Middle frontal gyrus (tissue), 1 donor: Measurements from ENCODE around the gene TSR1.

Experiments used
- DNase-seq: peaks from one replicate; pipeline ENCODE4 v3.0.0-alpha.2; 2015; ENCODE audit warnings: low spot score; ENCODE audit errors: extremely low spot score

The TSR1 gene

DNA sequence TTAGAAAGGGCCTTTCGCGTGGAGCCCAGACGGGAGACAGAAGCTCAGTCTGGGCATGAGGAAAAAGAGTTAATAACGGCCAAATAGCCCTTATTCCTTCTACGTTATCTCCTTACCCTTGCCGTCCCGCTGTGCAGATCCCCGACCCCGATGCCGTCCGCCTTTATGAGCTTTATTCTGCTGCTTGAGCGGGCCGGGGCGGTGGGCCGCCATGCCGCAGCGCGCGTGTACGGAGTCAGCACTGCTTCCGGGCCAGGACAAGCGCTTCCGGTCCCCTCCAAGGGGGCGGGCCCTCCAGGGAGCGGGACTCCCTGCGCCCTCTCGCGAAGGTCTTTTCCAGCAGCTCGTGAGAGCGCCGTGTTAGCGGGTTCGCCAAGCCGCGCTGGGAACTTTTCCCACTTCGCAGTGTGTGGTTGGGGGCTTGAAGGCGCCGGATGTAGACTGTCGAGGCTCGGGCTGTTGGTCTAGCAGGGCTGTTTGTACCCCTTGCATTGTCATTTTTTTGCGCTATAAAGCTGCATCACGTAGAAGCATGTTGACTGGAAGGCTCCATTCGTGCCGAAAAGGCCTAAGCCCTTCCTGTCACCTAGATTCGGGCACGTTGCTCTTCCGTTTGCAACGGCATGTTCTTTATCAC is at the start of gene TSR1:
Gene TSR1 (minus strand): TSS at position 243 of the 637 bp plus-strand sequence. CDS start 30 bp downstream, at position 213.
- peak; percentile 88 for DNase-seq

- no peak for DNase-seq
These were observed 49.3 kb upstream of the TSR1 start for GRCh38 chr17:2385240-2386210.

DNA sequence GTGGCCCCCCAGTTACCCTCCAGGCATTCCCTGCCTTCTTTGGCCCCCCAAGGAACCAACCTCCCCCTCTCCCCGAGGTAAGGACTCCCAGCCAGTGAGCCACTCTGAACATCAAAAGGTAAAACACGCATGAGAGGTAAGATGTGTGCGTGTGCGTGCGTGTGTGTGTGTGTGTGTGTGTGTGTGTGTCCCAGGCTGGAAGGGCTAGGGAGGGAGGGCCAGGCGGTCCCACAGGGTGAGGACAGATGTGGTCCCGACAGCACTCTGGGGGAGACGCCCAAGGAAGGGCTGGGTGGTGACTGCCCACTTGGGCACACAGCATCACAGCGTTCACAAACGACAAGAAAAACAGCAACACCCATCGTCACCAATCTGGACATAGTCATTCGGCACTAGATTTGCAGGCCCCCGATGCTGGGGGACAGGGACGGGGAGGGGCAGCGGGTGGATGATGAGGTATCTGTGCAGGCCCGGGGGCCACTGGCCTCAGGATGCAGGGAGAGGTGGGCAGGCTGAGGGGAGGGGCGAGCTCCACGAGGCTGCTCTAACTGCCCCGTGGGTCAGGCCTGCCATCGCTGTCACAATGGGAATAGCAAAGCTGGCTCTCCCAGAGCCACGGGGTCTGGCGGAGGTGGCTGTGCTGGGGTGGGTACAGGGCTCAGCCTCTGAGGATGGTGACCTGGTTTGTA is 48.3 kb upstream of the TSR1 start:
- no peak for DNase-seq

- DNase-seq: no peak
These were observed 47.4 kb upstream of the TSR1 start for GRCh38 chr17:2383628-2384167.

DNA sequence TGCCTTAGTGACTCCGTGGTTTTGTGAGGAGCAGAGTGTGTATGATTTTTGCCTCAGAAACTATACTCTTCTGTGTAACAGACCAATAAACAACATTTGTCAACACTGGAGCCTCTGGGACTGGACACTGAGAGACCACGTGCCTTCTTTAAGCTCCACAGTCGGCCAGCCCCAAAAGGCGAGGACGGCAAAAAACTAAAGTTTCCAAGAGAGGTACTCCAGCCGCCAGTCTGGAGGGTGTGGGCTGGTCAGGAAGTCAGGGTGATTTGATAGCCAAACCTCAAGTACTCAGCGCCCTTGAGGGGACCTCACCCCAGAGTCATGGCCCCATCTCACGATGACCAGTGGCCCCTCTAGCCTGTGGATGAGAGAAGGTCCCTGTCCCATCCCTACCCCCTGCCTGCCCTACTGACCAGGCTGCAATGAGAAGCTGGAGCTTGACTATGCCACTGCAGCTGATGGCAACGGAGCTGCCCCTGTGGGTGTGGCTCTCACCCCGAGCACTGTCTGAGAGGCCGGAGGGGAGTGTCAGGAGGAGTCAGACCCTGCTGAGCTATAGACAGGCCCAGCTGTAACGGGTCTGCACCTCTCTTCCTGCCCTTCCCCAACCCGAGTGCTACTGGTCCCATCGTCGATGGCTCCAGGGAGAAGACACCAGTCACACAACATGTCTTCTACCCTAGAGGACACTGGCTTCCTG is 44.8 kb upstream of the TSR1 start:
- DNase-seq: no peak

DNA sequence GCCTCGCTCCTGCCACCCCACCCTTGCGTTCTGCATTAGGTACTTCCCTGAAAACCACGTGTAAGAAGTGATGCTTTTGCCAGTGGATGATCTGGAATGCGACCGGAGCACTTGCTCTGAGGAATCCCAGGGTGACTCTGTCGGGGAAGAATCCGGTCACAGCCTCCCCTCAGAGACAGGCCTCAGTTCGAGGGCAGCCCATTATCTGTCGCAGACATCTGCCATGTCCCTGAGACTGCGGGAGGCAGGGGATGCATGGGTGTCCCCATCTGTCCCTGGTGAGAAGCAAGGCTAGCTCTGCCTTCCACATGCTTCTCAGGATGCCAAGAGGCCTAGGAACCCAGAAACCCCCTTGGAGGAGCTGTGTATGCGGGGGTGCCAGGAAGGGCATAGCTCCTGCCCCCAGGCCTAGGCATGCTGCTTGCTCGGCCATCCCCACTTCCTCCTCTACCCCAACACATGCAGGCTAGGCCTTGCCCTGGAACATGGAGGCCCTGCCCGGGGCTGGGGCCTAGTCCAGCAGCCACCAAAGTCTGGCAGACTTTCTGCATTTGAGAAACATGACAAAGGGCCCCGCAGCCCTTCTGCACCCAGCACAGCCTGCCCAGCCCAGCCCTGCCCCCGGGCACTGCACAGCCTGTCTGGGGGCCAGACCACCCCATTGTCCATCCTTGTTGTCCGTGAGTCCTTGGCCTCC is 44.1 kb upstream of the TSR1 start:
- DNase-seq: no peak

- no peak for DNase-seq
These were observed 43.4 kb upstream of the TSR1 start for GRCh38 chr17:2379489-2380225.

DNA sequence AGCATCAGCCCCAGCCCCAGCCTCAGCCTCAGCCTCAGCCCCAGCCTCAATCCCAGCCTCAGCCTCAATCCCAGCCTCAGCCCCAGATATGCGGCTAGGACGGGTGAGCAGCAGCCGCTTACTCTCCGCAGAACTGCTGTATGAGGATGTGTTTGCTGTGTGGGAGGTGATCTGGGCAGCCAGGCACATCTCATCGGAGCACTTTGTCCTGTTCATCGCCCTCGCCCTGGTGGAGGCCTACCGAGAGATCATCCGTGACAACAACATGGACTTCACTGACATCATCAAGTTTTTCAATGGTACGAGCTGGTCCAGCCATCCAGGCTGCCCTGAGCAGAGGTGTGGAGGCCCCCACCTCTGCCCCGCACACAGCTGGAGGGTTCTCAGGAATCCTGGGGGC is 42.6 kb upstream of the TSR1 start:
- DNase-seq: no peak

- DNase-seq: peak; percentile 7
These were observed 41.4 kb upstream of the TSR1 start for GRCh38 chr17:2377659-2378058.

DNA sequence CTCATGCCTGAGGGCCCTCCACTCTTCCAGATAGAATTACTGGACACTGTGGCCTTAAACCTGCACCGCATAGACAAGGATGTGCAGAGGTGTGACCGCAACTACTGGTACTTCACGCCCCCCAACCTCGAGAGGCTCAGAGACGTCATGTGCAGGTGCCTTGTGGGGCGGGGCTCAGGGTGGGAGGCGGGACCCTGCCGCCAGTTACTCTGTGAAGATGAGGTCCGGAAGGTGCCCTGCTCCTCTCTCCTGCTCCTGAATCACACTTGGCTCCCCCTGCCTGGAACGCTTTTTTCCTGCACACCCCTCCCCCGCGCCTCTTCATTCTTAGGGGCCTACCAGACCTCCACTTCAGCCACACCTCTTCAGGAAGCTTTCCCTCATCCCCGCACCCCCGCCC is 39.9 kb upstream of the TSR1 start:
- DNase-seq: no peak

DNA sequence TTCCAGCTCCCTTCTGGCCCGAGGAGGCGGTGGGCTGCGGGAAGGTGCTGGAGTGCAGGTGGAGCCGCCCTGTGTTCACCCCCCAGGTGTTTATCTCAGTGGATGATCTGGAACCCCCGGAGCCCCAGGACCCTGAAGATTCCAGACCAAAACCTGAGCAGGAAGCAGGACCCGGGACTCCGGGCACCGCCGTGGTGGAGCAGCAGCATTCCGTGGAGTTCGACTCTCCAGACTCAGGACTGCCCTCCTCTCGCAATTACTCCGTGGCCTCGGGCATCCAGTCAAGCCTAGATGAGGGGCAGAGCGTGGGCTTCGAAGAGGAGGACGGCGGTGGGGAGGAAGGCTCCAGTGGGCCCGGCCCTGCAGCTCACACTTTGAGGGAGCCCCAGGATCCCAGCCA is 39.1 kb upstream of the TSR1 start:
- no peak for DNase-seq

- DNase-seq: no peak
These were observed 38.5 kb upstream of the TSR1 start for GRCh38 chr17:2374549-2375285.

GRCh38 chr17:2373179-2373578 is 36.9 kb upstream of the TSR1 start:
- no peak for DNase-seq

GRCh38 chr17:2372681-2373080 is 36.4 kb upstream of the TSR1 start:
- no peak for DNase-seq

DNA sequence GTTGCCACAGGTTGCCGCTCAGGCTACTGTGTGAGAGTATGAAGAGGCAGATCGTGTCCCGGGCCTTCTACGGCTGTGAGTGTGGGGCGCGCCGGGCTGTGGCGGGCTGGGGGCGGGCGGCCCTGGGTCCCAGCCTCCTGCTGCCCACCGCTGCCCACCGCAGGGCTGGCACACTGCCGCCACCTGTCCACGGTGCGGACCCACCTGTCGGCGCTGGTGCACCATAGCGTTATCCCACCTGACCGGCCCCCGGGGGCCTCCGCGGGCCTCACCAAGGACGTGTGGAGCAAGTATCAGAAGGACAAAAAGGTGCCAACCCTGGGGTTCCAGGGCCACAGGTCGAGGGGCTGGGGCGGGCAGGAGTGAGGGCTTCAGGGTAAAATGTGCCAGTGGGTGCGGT is 35.9 kb upstream of the TSR1 start:
- DNase-seq: no peak

DNA sequence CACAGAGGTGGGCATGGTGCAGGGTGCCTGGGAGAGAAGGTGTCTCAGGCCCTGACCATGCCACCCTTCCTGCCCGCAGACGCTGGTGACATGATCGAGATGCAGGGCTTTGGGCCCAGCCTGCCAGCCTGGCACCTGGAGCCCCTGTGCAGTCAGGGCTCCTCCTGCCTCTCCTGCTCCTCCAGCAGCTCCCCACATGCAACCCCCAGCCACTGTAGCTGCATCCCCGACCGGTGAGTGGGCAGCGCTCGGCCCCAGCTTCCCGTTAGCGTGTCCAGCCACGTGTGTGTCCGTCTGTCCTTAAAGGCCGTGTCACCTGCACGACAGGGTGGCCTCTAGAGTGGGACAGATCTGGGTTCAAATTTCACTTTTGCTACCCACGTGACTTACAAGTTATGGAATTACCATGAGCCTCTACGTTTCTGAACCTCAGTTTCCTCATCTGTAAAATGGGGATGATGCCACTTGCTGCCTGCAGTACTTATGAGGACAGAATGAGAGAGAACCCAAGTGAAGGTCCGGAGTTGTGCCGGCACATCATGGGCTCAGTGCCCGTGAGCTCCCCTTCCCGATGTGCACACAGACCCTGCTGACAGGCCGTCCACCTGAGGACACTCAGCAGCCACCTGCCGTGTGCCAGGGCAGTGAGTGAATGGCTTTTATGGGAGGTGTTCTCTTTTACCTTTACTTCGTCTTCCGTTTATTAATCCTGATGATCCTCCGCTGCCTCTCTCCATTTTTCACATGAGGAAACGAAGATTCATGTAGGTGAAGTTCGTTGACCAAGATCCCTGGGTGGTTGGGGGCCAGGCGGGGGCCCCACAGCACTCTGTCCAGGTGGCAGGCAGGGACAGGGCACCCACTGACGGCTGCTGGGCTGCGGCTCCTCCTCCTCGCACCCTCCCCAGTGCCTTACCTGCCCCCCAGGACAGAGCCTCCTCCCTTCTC is 35.2 kb upstream of the TSR1 start:
- no peak for DNase-seq

GRCh38 chr17:2370211-2370589 is 33.9 kb upstream of the TSR1 start:
- no peak for DNase-seq
